Right kidney (tissue), 1 donor: ENCODE results near the gene DEDD2.
A peak's percentile ranks its signal among the peaks of the same experiment; 100 is the strongest.

Experiments used
- DNase-seq: peaks from one replicate; pipeline ENCODE4 v3.0.0-alpha.2; 2016

The DEDD2 gene

GRCh38 chr19:42249149-42249750 is 31.8 kb upstream of the DEDD2 start:
- no peak for DNase-seq

- no peak for DNase-seq
These were observed 31.0 kb upstream of the DEDD2 start for GRCh38 chr19:42248270-42249148.

- no peak for DNase-seq
These were observed 30.2 kb upstream of the DEDD2 start for GRCh38 chr19:42247640-42248199.

DNA sequence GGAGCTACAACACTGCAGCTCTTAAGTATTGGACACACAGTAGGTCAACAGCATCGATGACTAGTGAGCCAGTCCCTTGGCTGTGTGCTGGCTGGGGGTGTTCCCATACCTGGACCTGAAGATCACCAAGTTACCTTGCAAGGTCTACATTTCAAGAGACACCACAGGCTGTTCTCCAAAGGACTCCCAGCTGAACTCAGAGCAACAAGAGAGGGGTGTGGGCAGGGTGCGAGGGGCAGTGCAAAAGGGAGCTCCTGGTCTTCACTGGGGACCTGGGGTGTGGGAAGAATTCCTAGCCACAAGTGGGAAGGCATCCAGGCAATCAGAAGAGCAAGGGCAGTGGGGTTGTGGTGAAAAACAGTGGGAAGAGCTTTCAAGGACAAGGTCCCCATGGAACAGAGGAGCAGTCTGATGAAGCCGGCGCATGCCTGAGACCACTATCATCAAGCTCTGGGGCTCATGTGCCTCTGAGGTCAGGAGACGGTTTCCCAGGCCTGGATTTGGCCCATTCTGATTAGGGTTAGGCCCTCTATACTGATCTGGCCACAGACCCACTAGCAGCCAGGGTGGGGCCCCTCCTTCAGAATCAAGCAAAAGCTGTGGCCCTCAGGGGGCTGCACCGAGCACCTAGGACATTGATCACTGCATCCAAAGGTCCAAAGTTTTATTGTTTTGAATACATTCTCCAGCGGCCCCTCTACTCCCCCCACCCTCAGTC is 29.6 kb upstream of the DEDD2 start:
- DNase-seq: no peak

DNA sequence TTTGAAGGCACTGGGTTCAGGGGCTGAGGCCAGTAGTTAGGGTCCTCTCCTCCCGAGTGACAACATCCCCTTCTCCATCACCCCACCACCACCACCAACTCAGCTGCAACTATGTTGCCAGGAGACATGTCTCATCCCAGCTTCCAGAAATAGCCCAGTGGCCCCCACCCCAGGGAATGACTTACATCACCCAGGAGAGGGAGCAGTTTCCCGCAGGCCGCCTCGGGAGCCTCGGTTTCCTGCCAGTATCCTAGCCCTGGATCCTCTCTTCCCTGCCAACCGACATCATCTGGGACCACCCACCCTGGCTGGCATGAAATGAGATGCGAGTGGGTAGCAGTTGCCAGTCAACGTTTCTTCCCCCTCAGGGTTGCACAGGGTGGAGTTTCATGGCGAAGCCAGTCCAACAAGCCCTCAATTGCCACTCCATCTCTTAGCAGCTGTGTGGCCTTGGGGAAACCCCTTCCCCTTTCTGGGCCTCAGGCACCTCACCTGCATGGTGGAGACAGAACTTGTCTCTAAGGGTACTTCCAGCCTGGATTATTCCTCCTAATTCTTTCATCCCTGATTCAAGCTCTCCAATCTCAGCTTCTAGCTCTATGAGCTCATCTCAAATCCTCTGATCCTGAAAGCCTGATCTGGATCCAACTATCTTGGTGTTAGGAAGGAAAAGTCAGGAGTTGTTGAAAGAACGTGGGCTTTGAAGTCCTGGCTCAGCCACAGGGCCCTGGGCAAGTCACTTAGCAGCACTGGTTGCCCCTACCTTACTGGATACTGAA is 28.9 kb upstream of the DEDD2 start:
- DNase-seq: peak; percentile 44

DNA sequence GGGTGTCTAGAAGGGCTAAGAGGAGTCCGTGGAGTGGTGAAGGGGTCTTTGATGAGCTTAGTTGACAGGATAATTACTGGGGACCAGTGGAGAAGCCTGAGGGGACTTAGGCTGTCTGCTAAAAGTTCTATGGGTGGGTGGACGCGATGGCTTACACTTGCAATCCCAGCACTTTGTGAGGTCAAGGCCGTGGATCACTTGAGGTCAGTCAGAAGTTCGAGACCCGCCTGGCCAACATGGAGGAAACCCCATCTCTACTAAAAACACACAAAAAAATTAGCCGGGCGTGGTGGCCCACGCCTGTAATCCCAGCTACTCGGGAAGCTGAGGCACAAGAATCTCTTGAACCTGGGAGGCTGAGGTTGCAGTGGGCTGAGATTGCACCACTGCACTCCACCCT is 27.8 kb upstream of the DEDD2 start:
- DNase-seq: no peak

DNA sequence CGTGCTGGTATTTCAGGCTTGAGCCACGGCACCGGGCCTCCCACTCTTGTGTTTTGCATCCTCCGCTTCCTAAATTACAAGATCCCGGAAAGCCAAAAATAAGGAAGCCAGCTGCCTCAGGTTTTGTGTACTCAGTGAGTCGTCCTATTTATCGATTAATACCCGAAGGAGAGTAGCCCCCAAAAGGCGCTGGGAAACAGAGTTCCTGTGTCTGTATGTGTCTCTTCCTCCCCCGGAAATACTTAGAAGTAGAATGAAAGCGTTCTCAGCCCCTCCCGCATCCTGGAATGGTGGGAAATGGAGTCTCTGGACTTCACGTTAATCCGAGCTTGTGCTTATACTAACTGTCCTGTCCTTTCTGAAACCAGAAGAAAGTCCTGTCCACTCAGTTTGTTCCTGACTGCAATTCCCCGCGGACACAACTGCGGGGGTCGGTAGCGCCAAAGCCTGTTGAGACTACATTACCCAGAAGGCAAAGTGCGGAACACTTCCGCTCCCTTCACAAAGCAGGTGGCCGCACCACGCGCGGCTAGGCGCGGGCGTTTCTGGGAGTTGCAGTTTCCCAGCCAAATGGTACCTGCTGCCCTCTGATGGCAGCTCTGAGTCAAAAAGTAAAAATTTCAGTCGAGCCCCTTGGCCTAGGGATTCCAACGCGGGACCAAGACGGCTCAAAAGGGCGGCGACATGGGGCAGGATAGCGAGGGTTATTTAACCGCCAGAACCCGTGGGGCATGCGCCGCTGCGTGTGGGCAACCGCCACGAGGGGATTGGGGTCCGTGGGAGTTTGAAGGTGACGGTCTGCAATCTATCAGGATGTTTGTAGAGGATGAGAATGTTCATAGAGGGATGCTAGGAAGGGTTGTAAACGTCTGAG is 27.1 kb upstream of the DEDD2 start:
- DNase-seq: peak; percentile 92

DNA sequence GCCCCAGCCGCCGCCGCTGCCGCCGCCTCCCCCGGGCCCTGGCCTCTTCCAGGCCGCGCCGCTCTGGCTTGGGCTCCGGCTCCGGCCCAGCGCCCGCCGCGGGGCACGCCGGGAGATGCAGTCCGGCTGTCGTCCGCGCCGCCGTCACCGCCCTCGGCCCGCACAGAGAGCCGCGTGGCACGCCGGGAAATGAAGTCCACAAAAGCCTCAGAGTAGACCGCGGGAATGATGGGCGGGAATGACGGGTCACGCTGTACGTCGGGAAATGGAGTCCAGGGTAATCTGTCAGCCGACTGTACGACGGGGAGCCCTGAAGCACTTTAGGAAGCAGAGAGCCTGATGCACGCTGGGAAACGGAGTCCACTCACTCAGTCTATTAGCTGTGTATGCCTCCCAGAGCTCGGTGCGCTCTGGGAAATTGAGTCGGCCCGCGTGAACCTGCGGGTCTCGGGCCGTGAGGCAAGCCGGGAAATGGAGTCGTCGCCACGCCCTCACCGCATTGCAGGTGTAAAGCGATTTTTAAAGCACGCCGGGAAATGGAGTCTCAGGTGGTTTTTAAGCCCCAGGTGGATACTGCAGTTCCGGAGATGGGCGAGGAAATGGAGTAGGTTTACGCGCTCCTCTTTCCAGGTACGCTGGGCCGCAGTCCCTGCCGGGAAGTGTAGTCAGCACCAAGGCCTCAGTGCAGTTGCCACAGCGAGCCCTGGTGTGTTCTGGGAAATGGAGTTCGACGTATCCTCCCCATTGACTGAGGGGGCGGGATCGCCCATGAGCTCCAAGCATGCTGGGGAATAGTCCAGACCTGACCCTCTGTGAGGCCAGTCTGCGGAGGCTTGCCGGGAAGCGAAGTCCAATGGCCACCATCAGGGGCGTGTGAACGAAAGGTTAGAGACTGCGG is 25.3 kb upstream of the DEDD2 start, which contains the start of gene GSK3A:
TSS of gene GSK3A (minus strand) at position 91 of the 898 bp plus-strand sequence. CDS start 137 bp downstream, outside the sequence.
- DNase-seq: peak; percentile 99

DNA sequence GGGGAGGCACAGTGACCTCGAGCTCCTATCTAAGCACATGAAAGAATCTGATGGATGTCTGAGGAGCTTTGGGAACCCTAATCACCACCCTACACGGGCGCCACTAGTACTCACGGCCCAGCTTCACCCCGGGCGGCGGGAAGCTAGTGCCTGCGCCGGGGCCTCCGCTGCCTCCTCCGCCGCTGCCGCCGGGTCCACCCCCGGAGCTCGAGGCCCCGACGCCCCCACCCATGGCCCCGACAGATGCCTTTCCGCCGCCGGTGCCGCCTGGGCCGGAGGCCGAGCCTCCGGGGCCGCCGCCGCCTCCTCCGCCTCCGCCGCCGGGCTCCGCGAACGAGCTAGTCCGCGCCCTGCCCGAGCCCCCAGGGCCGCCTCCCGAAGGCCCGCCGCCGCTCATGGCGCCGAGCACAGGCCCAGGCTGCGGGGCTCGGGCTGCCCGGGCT is 24.6 kb upstream of the DEDD2 start:
- DNase-seq: peak; percentile 30

- DNase-seq: no peak
These were observed 23.8 kb upstream of the DEDD2 start for GRCh38 chr19:42241279-42241678.

DNA sequence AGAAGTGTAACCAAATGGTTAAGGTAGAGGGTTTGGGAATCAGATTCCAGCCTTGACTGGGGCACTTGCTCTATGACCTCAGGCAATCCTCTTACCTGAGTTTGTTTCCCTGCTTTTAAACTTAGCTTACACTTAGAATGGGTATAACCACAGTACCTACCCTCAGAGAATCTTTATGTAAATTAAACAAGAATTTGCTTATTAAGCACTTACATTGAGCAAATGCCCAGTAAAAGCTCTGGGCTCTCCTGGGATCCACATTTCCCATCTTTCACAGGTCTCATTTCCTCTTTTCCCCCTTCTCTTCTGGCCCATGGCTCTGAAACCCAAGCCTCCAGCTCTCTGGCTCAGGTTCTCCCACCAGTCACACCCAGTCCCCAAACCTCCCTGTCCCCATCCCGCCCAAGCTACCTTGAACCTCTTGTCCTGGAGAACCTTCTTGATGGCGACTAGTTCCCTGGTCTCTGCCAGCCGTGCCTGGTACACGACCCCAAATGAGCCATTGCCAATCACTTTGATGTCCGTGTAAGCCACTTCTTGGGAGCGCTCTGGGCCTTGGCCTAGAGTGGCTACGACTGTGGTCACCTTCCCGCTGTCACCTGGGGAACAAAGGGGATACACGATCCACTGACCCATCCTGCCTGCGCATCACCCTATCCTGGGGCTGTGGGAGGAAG is 22.2 kb upstream of the DEDD2 start:
- DNase-seq: no peak

- no peak for DNase-seq
These were observed 17.7 kb upstream of the DEDD2 start for GRCh38 chr19:42235181-42235580.

GRCh38 chr19:42234364-42234763 is 16.9 kb upstream of the DEDD2 start:
- DNase-seq: no peak

DNA sequence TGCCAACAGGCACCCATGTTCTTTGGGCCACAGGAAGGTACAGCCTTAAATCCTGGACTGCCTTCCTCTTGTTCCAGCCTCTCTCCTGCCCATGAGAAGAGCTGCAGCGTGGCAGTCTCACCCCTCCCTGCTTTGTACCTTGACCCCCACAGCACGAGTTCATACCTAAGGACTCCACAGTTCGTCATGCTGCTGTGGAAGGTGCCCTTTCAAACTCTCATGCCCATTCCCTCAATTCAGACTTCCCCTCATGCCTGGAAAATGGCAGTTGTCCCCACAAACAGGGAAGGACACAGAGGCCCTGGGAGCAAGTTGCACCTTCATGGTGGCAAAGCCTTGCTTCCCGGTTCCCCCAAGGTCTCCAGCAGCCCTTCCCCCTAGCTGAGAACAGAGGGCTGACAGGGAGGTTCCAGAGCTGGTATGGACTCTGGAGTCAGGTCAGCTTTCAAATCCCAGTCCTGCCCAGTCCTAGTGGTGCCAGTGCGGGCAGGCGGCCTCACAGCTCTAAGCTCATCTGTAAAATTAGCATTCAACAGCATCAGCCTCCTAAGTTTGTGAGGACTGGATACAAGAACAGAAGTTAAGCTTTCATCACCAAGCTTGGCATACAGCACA is 16.3 kb upstream of the DEDD2 start:
- DNase-seq: no peak

DNA sequence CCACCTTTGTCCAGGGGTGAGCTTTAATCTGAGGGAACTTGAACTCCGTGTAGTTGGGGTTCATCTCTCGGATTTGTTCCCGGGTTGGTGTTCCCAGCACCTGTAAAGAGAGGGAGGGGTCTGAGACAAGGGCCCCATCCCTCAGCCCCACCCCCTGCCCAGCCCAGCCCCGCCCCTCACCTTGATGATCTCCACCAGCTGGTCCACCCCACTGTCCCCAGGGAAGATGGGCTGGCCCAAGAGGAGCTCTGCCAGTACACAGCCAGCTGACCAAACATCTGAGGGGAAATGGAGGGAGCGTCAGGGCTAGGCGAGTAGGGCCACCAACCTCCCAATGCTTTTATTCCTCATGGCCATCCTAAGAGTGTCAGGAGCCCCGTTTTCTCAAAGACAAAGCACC is 15.6 kb upstream of the DEDD2 start:
- no peak for DNase-seq

DNA sequence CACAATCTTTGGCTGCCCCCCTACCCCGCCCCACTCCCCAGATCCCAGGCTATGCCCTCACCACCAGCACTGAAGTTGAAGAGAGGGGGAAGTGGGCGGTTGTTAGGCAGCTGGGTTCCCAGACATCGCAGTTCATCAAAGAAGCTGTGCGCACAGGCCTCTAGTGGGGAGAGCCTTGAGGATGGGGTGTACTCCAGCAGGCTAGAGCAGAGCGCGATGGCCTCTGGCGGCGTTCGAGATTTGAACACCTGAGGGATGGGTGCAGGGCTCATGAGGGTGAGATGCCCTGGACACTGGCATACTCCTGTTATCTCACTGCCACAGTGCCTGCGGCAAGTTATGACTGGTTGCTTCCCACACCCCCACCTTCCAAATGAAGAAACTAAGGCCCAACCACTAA is 15.0 kb upstream of the DEDD2 start:
- no peak for DNase-seq

GRCh38 chr19:42230571-42230970 is 13.1 kb upstream of the DEDD2 start:
- no peak for DNase-seq

GRCh38 chr19:42229855-42230351 is 12.4 kb upstream of the DEDD2 start:
- no peak for DNase-seq
